Measurements from ENCODE around the gene RAP1A.

DNA sequence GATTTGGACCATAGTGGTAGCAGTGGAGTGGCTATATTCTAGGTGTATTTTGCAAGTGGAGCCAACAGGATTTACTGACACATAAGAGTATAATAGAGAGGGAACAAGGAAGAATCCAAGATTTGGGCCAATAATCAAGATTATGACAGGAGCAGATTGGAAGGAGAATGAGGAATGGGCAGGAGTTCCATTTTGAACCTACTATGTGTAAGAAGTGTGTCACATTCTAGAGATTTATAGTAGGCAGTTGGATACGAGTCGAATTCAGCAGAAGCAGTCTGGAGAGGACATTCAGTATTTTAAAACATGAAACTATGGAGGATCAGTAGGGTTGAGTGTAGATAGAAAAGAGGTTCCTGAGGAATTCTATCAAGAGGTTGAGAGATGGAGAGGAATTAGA, 97.9 kb downstream of the RAP1A start:
- TF ChIP-seq, protein P1, sequence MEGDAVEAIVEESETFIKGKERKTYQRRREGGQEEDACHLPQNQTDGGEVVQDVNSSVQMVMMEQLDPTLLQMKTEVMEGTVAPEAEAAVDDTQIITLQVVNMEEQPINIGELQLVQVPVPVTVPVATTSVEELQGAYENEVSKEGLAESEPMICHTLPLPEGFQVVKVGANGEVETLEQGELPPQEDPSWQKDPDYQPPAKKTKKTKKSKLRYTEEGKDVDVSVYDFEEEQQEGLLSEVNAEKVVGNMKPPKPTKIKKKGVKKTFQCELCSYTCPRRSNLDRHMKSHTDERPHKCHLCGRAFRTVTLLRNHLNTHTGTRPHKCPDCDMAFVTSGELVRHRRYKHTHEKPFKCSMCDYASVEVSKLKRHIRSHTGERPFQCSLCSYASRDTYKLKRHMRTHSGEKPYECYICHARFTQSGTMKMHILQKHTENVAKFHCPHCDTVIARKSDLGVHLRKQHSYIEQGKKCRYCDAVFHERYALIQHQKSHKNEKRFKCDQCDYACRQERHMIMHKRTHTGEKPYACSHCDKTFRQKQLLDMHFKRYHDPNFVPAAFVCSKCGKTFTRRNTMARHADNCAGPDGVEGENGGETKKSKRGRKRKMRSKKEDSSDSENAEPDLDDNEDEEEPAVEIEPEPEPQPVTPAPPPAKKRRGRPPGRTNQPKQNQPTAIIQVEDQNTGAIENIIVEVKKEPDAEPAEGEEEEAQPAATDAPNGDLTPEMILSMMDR (conservative IDR thresholded peaks at IDR 0.05 in 1 of 2, IDR thresholded peaks at IDR 0.05 in 1 of 2; ENCODE audit: extremely low read depth in 1 of 2, insufficient read depth in 1 of 2, low read depth in 1 of 2, low read length in 2 of 2): no peak
- TF ChIP-seq EZH2 (IDR thresholded peaks at IDR 0.05; ENCODE audit: borderline replicate concordance, low read length): no peak
